DND-41 (cell line): Measurements from ENCODE around the gene SLC1A7.
A peak's percentile ranks its signal among the peaks of the same experiment; 100 is the strongest.

Experiments used
- ATAC-seq: fragments of 200-7000 bp; cut with Tn5 transposase; 3 replicates; pipeline ENCODE4 v1.9.1; 2021; ENCODE audit warnings: low read depth; ENCODE audit not compliant: insufficient read depth
- DNase-seq: peaks from one replicate; pipeline ENCODE4 v3.0.0-alpha.2; 2020
- H2AFZ ChIP-seq: 2 replicates; pipeline ENCODE4 v1.6.0; 2012; ENCODE audit warnings: low read depth, low read length
- H3K27ac ChIP-seq: 2 replicates; pipeline ENCODE4 v1.5.1; 2012; ENCODE audit warnings: low read length, inconsistent platforms
- H3K27me3 ChIP-seq: fragments of 200-600 bp; sonication (generic); 2 replicates; pipeline ENCODE4 v1.6.0; 2012; ENCODE audit warnings: low read length, mild to moderate bottlenecking, inconsistent platforms; ENCODE audit not compliant: insufficient read depth, poor library complexity
- H3K36me3 ChIP-seq: 2 replicates; pipeline ENCODE4 v1.5.1; 2012; ENCODE audit warnings: low read length, inconsistent platforms; ENCODE audit not compliant: insufficient read depth
- H3K4me1 ChIP-seq: 2 replicates; pipeline ENCODE4 v1.5.1; 2012; ENCODE audit warnings: mild to moderate bottlenecking, low read length; ENCODE audit not compliant: insufficient read depth
- H3K4me2 ChIP-seq: 2 replicates; pipeline ENCODE4 v1.6.0; 2012; ENCODE audit warnings: mild to moderate bottlenecking, moderate library complexity, low read length, inconsistent platforms; ENCODE audit not compliant: insufficient read depth
- H3K4me3 ChIP-seq, 2 experiments: fragments of 200-600 bp in 1 of 2; shearing (Covaris generic) in 1 of 2; 2 replicates each; pipeline ENCODE4 v1.5.1; 2012 to 2016; ENCODE audit warnings: inconsistent platforms in 2 of 2, low read length in 2 of 2, mild to moderate bottlenecking in 2 of 2, low read depth in 1 of 2, moderate library complexity in 1 of 2
- H3K79me2 ChIP-seq: 2 replicates; pipeline ENCODE4 v1.6.0; 2012; ENCODE audit warnings: low read length, inconsistent platforms; ENCODE audit not compliant: insufficient read depth
- H3K9ac ChIP-seq: 2 replicates; pipeline ENCODE4 v1.6.0; 2012; ENCODE audit warnings: low read depth, mild to moderate bottlenecking, inconsistent platforms, low read length, moderate library complexity
- H3K9me3 ChIP-seq: 2 replicates; pipeline ENCODE4 v1.5.1; 2012; ENCODE audit warnings: low read length, moderate library complexity, mild to moderate bottlenecking, inconsistent platforms; ENCODE audit not compliant: insufficient read depth, severe bottlenecking
- H4K20me1 ChIP-seq: 2 replicates; pipeline ENCODE4 v1.6.0; 2012; ENCODE audit warnings: low read length; ENCODE audit not compliant: insufficient read depth
- CTCF ChIP-seq: IDR thresholded peaks from 2 replicates; pipeline ENCODE4 v1.5.1; 2012; ENCODE audit warnings: borderline replicate concordance, low read length, moderate library complexity, mild to moderate bottlenecking; ENCODE audit not compliant: poor library complexity, severe bottlenecking; ENCODE audit errors: extremely low read depth
- EZH2 ChIP-seq: IDR thresholded peaks from 3 replicates; pipeline ENCODE4 v1.6.1; 2012; ENCODE audit warnings: borderline replicate concordance, low read depth, mild to moderate bottlenecking, moderate library complexity, low read length, inconsistent platforms; ENCODE audit not compliant: severe bottlenecking

Gene SLC1A7

GRCh38 chr1:53183095-53183990 lies 40.9 kb upstream of the SLC1A7 start:
- DNase-seq: no peak

DNA sequence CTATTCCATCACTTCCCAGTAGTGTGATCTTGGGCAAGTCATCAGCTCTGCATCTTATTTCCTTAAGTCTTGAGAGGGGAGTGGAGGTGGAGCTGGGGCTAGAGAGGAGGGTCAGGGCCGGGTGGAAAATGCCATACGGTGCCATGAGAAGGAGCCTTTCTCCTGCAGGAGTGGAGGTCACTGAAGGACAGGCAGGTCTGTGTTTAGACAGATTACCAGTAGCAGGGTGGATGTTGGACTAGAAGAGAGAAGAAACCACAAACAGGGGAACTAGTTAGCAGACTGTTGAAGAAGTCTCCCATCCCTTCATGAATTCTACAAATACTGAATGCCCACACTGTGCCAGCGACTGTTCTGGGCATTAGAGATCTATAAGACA lies 40.3 kb upstream of the SLC1A7 start:
- no peak overlapping the region for H3K4me3 ChIP-seq
- no peaks in the 10 kb centered on the region for H4K20me1 ChIP-seq
- no peak for ATAC-seq
- no peaks in the 10 kb centered on the region for H3K4me1 ChIP-seq
- no peak overlapping the region for H3K4me2 ChIP-seq
- no peak overlapping the region for H3K27ac ChIP-seq
- H3K9me3 ChIP-seq: no peaks in the 10 kb centered on the region
- H3K27me3 ChIP-seq: peaks cover 8% of the 10 kb centered on the region
- no peaks in the 10 kb centered on the region for H3K36me3 ChIP-seq
- no peaks in the 10 kb centered on the region for H3K79me2 ChIP-seq
- no peak for DNase-seq
- TF ChIP-seq EZH2 (no peak), CTCF (no peak)
- no peak overlapping the region for H3K9ac ChIP-seq
- no peak overlapping the region for H2AFZ ChIP-seq

More at GRCh38 chr1:53183095-53183990, 40.9 kb upstream of the SLC1A7 start:
- Histone ChIP-seq H3K36me3 (no peaks in the 10 kb centered on the region), H3K9ac (no peak overlapping the region), H3K27me3 (peaks cover 10% of the 10 kb centered on the region), H3K4me3 (no peak overlapping the region), H3K27ac (no peak overlapping the region), H4K20me1 (no peaks in the 10 kb centered on the region), H3K4me1 (no peaks in the 10 kb centered on the region), H3K9me3 (no peaks in the 10 kb centered on the region), H3K4me2 (no peak overlapping the region), H3K79me2 (no peaks in the 10 kb centered on the region), H2AFZ (no peak overlapping the region)
- ATAC-seq: no peak
- TF ChIP-seq EZH2 (no peak), CTCF (no peak)

DNA sequence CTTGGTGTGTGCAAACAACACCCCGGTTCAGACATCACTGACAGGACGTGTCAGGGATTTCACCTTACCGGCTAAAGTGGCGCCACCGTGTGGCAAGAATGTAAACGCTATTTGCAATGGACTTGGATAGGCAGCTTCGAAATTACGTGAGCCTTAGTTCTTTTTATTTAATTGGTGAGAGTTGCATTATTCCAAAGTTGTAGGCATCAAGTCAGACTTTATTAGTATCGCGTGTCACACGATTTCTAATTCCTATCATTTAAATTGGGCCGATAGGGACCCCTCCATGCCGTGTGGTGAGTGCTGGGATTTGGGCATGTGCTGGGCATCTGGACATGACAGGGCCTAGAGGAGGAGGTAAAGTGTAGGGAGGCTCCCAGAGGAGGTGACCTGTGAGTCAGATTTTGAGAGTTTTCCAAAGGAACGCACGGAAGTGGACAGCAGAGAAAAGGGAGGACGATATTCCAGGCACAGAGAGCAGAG lies 39.7 kb upstream of the SLC1A7 start:
- no peaks in the 10 kb centered on the region for H3K36me3 ChIP-seq
- no peaks in the 10 kb centered on the region for H3K4me1 ChIP-seq
- H3K79me2 ChIP-seq: no peaks in the 10 kb centered on the region
- H2AFZ ChIP-seq: no peak overlapping the region
- ATAC-seq (peak; percentile 94), DNase-seq (peak; percentile 78)
- no peak overlapping the region for H3K27ac ChIP-seq
- no peaks in the 10 kb centered on the region for H3K9me3 ChIP-seq
- TF ChIP-seq EZH2: no peak
- TF ChIP-seq CTCF: peak; percentile 93
- peaks cover 3% of the 10 kb centered on the region for H3K27me3 ChIP-seq
- H4K20me1 ChIP-seq: no peaks in the 10 kb centered on the region
- no peak overlapping the region for H3K4me3 ChIP-seq
- H3K9ac ChIP-seq: no peak overlapping the region
- H3K4me2 ChIP-seq: no peak overlapping the region
